BLaER1 treated with 17β-estradiol and CSF1 and Interleukin-3, amounts not matched to agents 10 nM and 100 nM (cell line): Measurements from ENCODE around the gene PTGR2.
"Not testable (repeated sequence)": the region's sequence is repeated elsewhere in the genome, so short reads cannot be mapped to it uniquely, and the experiment has no call there.

Experiments used
- H3K27ac ChIP-seq, 11 experiments: shearing (Covaris generic); formaldehyde crosslinking; 2 replicates each; pipeline ENCODE4 v1.8.1; 2022
- H3K27me3 ChIP-seq, 11 experiments: shearing (Covaris generic); formaldehyde crosslinking; 2 replicates each; pipeline ENCODE4 v1.8.1; 2022
- H3K36me3 ChIP-seq, 11 experiments: shearing (Covaris generic); formaldehyde crosslinking; 2 replicates each; pipeline ENCODE4 v1.8.1; 2022
- H3K4me1 ChIP-seq, 10 experiments: shearing (Covaris generic); formaldehyde crosslinking; 2 replicates each; pipeline ENCODE4 v1.8.1; 2022
- H3K4me2 ChIP-seq, 11 experiments: shearing (Covaris generic); formaldehyde crosslinking; 2 replicates each; pipeline ENCODE4 v1.8.1; 2022
- H3K4me3 ChIP-seq, 10 experiments: shearing (Covaris generic); formaldehyde crosslinking; 2 replicates each; pipeline ENCODE4 v1.8.1; 2022
- H3K9ac ChIP-seq, 11 experiments: shearing (Covaris generic); formaldehyde crosslinking; 2 replicates each; pipeline ENCODE4 v1.8.1; 2022
- H3K9me3 ChIP-seq, 11 experiments: shearing (Covaris generic); formaldehyde crosslinking; replicated peaks in 1 of 11; 2 replicates each; pipeline ENCODE4 v1.8.1; 2022
- H4K20me1 ChIP-seq, 11 experiments: shearing (Covaris generic); formaldehyde crosslinking; 2 replicates each; pipeline ENCODE4 v1.8.1; 2022
- Cebpa-rat ChIP-seq, 11 experiments: shearing (Covaris generic); IDR thresholded peaks; 2 replicates each; pipeline ENCODE4 v1.8.1; 2022

The PTGR2 gene

DNA sequence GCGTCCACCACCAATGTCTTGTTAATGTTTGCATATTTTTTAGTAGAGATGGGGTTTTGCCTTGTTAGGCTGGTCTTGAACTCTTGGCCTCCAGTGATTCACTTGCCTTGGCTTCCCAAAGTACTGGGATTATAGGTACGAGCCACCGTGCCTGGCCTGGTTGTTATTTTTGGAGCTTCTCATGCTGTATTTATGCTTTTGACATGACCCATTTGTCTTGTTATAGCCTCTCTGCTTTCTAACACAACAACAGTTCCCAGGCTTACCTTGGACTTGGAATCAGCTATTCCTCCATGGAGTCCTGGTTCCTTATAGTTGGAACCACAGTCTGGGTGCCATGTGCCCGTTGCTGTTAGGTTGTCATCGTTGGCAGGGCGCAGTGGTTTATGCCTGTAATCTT lies 64.7 kb downstream of the PTGR2 start:
- TF ChIP-seq Cebpa-rat (IDR thresholded peaks at IDR 0.05), result no peak
- H3K27ac ChIP-seq, result no peak overlapping the region
- no peaks in the 10 kb centered on the region for H3K4me1 ChIP-seq
- peaks cover 96 to 100% (median 99%) of the 10 kb centered on the region in 11 experiments for H3K36me3 ChIP-seq
- H3K4me3 ChIP-seq, result no peak overlapping the region
- no peaks in the 10 kb centered on the region for H3K27me3 ChIP-seq
- H3K4me2 ChIP-seq, result no peak overlapping the region
- H4K20me1 ChIP-seq, result peaks cover 0 to 80% (median 25%) of the 10 kb centered on the region in 11 experiments; a peak in 15 of 22 replicates
- no peak overlapping the region for H3K9ac ChIP-seq
- H3K9me3 ChIP-seq, result peaks cover 18 to 27% (median 24%) of the 10 kb centered on the region in 11 experiments

GRCh38 chr14:73919457-73919856 lies 67.8 kb downstream of the PTGR2 start:
- H3K4me2 ChIP-seq, H3K4me3 ChIP-seq, H3K27me3 ChIP-seq, H3K4me1 ChIP-seq, H3K27ac ChIP-seq, H3K9me3 ChIP-seq, H3K9ac ChIP-seq: not testable (repeated sequence)
- Histone ChIP-seq H3K36me3 (peaks cover 96 to 100% (median 99%) of the 10 kb centered on the region in 11 experiments), H4K20me1 (peaks cover 0 to 71% (median 35%) of the 10 kb centered on the region in 11 experiments; a peak in 15 of 22 replicates)

GRCh38 chr14:73924337-73924736 lies 72.7 kb downstream of the PTGR2 start:
- Histone ChIP-seq H3K4me1 (no peaks in the 10 kb centered on the region), H3K9me3 (no peaks in the 10 kb centered on the region), H3K4me2 (no peak overlapping the region), H3K36me3 (peaks cover 98 to 100% (median 100%) of the 10 kb centered on the region in 11 experiments), H3K27me3 (no peaks in the 10 kb centered on the region), H3K4me3 (no peak overlapping the region), H3K9ac (no peak overlapping the region), H4K20me1 (peaks cover 0 to 51% (median 21%) of the 10 kb centered on the region in 11 experiments; a peak in 10 of 22 replicates), H3K27ac (no peak overlapping the region)
- TF ChIP-seq Cebpa-rat (IDR thresholded peaks at IDR 0.05), result no peak
